BJ (cell line): Measurements from ENCODE around the gene TRIP12. TPM values are rescaled to one million over a fixed set of nuclear protein-coding genes. Genes with fewer than 3 reads are reported as not detected.

ENCODE experiments used
- CTCF ChIA-PET: fragments of 350-600 bp; formaldehyde crosslinking; extraction: SDS; loops from one replicate; lab custom pipeline; 2021; ENCODE audit warnings: antibody characterized with exemption, inconsistent platforms; lab: Yijun Ruan, JAX
- POLR2A ChIA-PET: fragments of 300-600 bp; sonication (Branson Sonifier 250); formaldehyde crosslinking; extraction: SDS; loops from one replicate; lab custom pipeline; 2021; ENCODE audit warnings: antibody characterized with exemption; lab: Charles Lee
- DNase-seq: peaks from one replicate; pipeline ENCODE4 v3.0.0-alpha.2; 2011; ENCODE audit warnings: low read depth
- H3K27me3 ChIP-seq: 2 replicates; pipeline ENCODE4 v1.6.0; 2011; ENCODE audit warnings: low read length; ENCODE audit not compliant: control insufficient read depth, insufficient read depth
- H3K36me3 ChIP-seq: 2 replicates; pipeline ENCODE4 v1.5.1; 2011; ENCODE audit warnings: low read length; ENCODE audit not compliant: control insufficient read depth, insufficient read depth
- H3K4me3 ChIP-seq: 2 replicates; pipeline ENCODE4 v1.5.1; 2011; ENCODE audit warnings: low read depth, mild to moderate bottlenecking, control low read depth, low read length
- CTCF ChIP-seq: IDR thresholded peaks from 2 replicates; pipeline ENCODE4 v1.5.1; 2011; ENCODE audit warnings: low read depth, mild to moderate bottlenecking, control low read depth, inconsistent platforms, low read length, moderate library complexity; ENCODE audit not compliant: insufficient read depth
- polyA plus RNA-seq: library from polyadenylated mRNA; depleted of rRNA; stranded (reverse); fragments of >200 nt; gene quantifications from 2 replicates; pipeline ENCODE4 v1.2.3, GENCODE V29; 2011

Gene TRIP12
- polyA plus RNA-seq, 1 experiment = 92.6 TPM

- TF ChIP-seq CTCF = no peak
- no peak overlapping the region for H3K4me3 ChIP-seq
- POLR2A ChIA-PET = no interaction called here
- no peak for DNase-seq
- CTCF ChIA-PET = no interaction called here
- no peaks in the 10 kb centered on the region for H3K36me3 ChIP-seq
- H3K27me3 ChIP-seq = no peaks in the 10 kb centered on the region
These were observed 22.1 kb upstream of the TRIP12 start for GRCh38 chr2:229943770-229944449.

- no peak overlapping the region for H3K4me3 ChIP-seq
- TF ChIP-seq CTCF = no peak
- POLR2A ChIA-PET = no interaction called here
- H3K36me3 ChIP-seq = no peaks in the 10 kb centered on the region
- CTCF ChIA-PET = interaction anchor here (0.9 kb wide), 1 partner anchor 10 kb away, joined by 3 read pairs; no protein-coding TSS in a partner anchor
- H3K27me3 ChIP-seq = no peaks in the 10 kb centered on the region
- no peak for DNase-seq
These were observed 21.4 kb upstream of the TRIP12 start for GRCh38 chr2:229943171-229943570.

- Histone ChIP-seq H3K27me3 (no peaks in the 10 kb centered on the region), H3K4me3 (no peak overlapping the region), H3K36me3 (no peaks in the 10 kb centered on the region)
- CTCF ChIA-PET = interaction anchor here (0.9 to 1.3 kb wide), 2 partner anchors 9 kb away, joined by 3 to 5 read pairs; no protein-coding TSS in a partner anchor
- no peak for TF ChIP-seq CTCF
- no peak for DNase-seq
- POLR2A ChIA-PET = no interaction called here
These were observed 20.9 kb upstream of the TRIP12 start for GRCh38 chr2:229942671-229943070.

GRCh38 chr2:229937537-229937936 lies 15.7 kb upstream of the TRIP12 start:
- no peak for TF ChIP-seq CTCF
- ChIA-PET CTCF (no interaction called here), POLR2A (no interaction called here)
- no peak overlapping the region for H3K4me3 ChIP-seq
- H3K36me3 ChIP-seq = peaks cover 1% of the 10 kb centered on the region; the same call in 1 of the 2 replicates
- no peak for DNase-seq
- no peaks in the 10 kb centered on the region for H3K27me3 ChIP-seq

- Histone ChIP-seq H3K36me3 (peaks cover 1% of the 10 kb centered on the region; the same call in 1 of the 2 replicates), H3K4me3 (no peak overlapping the region), H3K27me3 (no peaks in the 10 kb centered on the region)
- POLR2A ChIA-PET = no interaction called here
- CTCF ChIA-PET = no interaction called here
- no peak for TF ChIP-seq CTCF
- no peak for DNase-seq
These were observed 9.4 kb upstream of the TRIP12 start for GRCh38 chr2:229931241-229931640.
